HG03439 (cell line): ENCODE results near the gene FAM180A.
"Not testable (repeated sequence)": the region's sequence is repeated elsewhere in the genome, so short reads cannot be mapped to it uniquely, and the experiment has no call there.

Experiments used
- ATAC-seq: cut with Tn5 transposase; IDR thresholded peaks from one replicate; pipeline ENCODE4 v1.9.1; 2021; ENCODE audit warnings: mild to moderate bottlenecking, moderate library complexity; ENCODE audit not compliant: unreplicated experiment

The FAM180A gene

DNA sequence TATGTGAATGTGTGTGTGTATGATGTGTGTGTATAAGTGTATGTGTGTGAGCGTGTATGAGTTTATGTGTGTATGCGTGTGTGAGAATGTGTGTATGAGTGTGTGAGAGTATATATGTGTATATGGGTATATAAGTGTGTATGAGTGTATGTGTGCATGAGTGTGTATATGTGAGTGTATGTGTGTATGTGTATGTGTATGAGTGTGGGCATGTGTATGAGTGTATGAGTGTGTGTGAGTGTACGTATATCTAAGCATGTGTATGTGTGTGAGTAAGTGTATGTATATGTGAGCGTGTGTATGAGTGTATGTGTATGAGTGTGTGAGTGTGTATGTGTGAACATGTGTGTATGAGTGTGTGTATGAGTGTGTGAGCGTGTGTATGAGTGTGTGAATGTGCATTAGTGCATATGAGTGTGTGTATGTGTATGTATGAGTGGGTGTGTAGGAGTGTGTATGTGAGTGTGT is 33.5 kb downstream of the FAM180A start:
- no peak for ATAC-seq

DNA sequence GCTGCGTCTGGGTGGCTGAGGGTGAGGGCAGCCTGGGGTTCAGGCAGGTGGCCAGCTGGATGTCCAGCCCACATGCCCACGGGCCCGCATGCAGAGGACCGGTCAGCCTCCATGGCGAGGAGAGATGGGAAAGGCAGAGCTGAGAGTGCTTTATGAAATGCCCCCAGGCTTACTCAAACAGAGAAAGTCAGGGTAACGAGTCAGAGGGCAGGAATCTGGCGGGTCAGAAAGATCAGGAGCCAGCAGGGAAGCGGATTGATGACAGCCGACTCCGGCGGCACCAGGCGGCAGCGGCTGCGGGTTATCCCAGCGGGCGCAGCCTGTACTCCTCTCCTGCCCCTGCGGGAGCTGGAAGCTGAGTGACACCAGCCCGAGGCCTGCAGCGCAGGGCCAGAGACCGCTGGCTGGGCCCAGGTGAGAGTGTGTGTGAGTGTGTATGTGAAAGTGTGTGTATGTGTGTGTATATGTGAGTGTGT is 34.0 kb downstream of the FAM180A start:
- ATAC-seq: no peak

DNA sequence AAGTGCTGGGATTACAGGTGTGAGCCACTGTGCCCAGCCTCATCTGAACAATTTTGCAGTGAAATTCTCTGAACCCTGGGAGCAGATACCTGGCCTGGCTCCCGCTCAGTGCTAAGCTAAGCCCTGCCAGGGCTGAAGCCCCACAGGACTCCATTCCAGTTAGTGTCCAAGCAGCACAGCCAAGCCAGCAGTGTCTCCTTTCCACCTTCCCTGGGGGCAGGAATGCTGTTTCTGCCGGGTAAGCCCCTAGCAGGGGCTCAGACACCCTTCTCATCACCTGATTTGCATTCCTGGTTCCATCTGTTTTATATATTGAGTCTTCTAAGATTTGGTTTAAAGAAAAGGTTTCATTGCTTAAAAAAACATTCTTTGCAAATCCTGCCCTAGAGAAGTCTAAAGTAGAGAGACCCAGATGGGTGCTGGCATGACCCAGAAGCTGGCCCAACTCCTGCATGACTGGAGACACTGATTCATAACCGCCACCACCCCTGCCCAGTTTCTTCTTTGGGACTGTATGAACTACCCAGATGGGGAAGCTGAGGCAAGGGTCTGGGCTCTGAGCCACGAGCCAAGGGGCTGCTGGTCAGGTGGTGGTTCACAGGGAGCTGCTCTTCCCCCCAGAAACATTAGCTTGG is 34.7 kb downstream of the FAM180A start:
- ATAC-seq: no peak

DNA sequence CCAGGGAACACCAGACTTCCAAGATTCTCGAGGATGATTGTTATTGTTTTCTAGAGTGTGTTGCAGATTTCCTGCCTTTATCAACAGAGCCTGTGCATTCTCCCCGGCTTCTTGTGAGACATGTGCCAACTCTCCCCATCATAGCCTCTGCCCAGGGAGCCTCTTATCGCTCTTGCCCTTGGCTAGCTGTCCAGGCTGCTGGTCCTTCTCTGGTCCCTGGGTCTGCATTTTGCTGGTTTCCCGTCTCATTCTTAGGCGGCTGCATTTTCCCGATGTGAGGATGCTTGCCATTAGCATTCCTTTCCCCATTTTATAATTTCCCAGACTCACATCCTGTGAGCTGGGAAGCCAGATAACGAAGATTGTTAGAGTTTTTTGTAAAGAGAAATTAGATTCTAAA is 35.8 kb downstream of the FAM180A start:
- no peak for ATAC-seq

DNA sequence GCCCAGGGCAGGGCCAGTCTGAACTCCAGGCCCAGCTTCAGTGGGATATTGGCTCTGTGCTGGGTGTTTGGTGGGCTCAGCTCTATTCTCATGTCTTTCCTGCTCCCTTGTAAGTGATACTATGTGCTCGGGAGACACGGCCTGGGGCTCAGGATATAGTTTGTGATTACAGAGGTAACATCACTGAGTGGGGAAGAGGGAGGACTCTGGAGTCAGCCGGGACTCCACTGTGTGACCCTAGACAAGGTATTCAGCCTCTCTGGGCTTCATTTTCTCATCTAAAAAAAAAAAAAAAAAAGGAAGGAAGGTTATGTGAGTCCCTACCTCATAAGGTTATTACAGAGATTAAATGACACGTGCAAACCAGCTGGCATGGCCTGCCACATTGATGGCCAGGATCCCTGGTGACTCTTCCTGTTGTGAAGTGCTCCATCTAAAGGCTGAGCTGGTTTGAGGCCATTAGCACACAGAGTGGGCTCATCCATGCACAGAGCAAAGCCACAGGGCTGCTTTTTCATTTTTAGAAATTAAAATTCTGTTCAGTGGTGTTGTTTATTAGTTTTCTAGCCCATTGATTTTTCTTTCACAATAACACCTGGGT is 36.3 kb downstream of the FAM180A start:
- ATAC-seq: no peak

DNA sequence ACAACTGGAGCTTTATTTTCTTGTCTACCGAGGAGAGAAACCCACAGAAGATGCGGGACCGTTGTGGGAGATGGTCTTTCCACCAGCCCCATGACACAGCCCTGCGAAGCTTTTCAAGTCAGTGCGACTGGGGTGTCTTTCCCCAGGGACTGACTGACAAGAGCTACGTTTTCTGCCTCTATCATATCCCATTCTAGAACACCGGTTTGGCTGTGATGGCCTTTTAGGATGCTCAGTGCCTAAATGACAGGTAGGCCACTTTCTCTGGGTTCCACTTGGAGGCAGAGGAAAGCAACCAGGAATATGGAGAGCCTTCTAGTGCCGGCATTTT is 37.5 kb downstream of the FAM180A start:
- ATAC-seq: no peak

DNA sequence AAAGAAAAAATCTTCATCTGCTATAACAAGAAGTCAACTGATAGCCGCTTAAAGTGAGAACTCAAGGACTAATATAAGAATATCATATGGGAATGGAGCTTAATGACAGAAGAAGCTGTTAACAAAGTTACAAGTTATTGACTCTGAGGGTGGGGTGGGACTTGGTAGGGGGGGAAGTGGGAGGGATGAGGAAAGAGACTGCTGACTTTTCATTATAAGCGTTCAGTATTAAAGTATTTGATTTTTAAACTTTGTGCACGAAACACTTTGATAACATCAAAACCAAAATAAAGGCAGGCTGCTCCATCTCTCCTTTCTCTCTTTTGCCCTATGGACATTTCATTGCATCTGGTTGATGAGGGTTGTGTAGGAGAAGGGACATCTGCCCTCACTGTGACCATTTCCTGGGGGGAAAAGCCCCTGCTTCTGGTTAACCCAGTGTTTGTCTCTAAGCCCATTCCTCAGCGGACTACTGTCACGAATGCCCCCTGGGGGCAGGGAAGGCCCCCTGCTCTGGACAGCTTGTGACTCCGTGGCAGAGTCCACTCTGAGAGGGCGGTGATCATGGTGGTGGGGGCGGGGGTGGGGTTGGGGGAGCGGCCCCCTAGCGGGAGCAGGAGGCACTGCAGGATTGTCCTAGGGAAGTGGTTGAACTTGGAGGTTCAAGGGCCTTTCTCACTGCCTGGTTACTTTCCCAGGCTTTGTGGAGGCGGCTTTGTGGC is 38.0 kb downstream of the FAM180A start:
- ATAC-seq: no peak

DNA sequence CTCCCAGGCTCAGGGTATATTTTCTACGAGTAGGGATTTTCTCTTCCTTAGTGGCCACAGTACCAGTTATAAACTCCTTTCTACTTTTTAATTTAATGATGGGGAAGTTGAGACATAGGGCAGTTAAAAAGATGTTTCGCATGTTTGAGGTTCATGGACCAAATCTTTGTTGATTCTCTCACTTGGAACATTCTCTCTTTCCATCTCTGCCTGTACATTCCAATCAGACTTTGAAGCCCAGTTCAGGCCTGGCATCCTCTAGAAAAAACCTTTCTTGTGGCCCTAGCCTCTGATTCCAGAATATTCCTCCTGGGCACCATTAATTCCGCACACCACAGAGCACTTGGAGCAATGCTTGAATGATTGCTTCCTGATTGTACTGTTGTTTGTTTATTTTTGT is 39.1 kb downstream of the FAM180A start:
- no peak for ATAC-seq

DNA sequence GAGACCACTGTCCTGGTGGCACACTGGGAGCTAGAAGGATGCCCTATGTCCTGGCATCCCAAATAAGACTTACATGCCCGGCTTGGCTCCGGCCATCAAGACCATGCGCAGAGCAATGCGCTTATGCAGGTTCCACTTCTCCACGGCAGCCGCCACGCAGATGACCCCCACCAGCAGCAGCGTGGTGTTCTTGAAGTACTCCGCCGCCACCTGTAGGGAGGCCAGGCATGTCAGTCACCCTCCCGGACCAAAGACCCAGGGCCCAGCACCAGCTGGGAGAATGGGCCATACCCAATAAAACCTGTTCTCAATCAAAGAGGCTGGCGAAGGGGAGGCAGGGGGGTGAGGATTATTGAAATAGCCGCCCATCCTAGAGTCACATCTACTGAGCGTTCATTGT is 40.6 kb downstream of the FAM180A start:
- no peak for ATAC-seq

DNA sequence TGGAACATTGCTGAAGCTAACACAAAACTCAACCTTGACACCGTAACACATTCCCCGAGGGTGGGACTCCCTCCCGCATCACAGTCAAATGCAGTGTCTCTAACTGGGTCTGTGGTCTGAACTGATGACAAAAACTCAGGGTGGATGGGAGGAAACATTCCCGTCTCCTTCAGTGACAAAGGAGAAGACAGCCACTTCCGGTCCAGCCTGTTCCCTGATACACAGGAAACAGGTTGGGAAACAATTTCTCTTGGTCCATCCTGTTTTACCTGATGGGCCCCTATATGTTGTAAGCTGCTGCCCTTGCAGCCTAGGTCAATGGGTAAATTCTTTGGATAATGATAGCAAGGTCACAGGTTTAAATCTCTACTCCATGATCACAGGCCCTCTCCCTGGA is 41.0 kb downstream of the FAM180A start:
- ATAC-seq: no peak

DNA sequence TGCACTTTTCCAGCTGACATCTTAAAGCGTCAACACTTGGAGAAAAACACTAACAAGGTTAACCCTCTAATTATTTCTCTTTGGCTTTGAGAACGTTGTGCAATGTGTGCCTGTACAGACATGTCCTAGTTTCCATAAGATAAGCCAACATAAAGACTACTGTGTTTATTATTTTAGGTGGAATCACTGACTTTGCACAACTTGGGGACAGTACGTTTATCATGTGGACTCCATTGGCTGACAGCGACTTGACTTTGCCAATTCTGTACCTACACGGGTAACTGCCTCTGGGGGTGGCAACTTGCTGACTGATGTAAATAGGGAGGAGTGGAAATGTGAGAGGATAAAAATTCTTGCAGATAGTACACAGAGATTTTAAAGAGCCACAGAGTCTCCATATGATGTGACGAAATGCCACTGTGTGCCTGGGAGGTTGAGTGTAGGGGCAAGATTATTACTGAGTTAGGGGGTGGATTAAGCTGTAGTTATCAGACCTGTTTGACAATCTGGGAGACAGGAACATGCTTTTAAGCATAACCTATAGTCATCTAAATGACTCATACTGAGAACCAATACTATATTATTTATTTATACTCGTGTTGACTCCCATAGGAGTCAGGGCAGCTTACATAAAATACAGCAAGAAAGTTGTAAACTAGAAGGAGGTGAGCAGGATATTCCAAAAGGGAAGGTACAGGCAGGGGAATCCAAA is 41.6 kb downstream of the FAM180A start:
- ATAC-seq: no peak

DNA sequence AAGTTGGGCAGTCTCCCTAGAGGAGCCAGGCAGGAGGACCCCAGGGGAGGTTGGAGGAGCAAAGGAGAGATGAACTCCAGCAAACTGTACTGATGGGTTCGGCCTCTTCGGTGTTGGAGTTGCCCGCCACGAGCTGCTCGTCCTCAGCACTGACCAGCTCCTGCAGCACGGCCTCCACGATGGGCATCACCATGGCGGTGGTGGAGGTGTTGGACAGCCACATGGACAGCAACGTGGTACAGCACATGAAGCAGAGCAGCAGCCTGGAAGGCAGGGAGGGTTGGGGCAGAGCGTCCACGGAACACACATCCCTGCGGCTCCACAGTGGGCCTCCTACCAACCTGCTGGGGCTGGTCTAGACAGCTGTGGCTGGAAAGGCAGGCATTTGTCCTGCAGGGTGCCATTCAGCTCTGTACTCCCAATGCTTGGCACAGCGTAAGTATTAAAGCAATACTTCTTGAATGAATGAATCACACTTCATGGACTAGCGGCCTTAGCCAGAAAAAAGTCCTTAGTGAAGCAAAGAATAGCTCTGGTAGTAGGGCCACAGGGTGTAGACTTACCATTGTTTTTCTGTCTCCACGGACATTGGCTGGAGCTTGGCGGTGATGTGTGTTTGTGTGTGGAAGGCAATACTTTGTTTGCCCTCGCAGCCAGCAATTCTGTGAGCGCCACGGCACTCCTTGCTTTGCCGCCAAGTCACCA is 42.4 kb downstream of the FAM180A start:
- ATAC-seq: no peak

DNA sequence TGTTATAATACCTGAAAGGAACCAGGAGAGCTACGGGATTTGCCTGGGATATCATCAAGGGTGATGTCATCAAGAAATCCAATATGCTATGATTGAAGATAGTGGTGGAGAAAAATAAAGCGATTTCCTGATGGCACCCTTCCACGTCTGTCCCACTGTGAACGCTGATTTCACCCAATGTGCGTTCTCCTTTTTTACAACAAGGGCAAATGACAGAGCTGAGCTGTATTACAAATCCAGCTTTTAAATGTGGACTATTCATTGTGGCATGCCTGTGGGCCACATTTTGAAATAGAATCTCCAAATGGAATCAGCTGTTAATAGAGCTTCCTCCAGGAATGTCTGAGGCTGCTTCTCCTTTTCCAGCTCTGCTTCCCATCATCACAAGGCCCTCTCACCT is 43.9 kb downstream of the FAM180A start:
- no peak for ATAC-seq

DNA sequence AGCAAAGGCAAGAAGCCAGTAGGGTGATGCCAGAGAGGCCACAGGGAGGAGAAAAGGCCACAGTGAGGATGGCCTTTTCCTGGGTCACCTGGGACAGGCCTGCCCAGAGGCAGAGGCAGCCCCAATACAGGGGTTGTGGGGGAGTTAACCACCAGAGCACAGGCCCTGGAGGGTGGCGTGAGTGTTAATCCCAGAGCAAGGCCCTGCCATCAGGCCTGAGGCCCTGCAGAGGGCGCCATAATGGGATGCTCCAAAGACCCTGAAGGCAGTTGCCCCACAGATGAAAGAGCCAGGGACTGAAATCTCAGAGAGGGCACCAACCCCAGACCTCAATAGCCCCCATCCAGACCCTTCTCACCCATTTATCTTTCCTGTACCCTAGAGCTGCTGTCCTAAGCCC is 44.5 kb downstream of the FAM180A start:
- ATAC-seq: no peak

DNA sequence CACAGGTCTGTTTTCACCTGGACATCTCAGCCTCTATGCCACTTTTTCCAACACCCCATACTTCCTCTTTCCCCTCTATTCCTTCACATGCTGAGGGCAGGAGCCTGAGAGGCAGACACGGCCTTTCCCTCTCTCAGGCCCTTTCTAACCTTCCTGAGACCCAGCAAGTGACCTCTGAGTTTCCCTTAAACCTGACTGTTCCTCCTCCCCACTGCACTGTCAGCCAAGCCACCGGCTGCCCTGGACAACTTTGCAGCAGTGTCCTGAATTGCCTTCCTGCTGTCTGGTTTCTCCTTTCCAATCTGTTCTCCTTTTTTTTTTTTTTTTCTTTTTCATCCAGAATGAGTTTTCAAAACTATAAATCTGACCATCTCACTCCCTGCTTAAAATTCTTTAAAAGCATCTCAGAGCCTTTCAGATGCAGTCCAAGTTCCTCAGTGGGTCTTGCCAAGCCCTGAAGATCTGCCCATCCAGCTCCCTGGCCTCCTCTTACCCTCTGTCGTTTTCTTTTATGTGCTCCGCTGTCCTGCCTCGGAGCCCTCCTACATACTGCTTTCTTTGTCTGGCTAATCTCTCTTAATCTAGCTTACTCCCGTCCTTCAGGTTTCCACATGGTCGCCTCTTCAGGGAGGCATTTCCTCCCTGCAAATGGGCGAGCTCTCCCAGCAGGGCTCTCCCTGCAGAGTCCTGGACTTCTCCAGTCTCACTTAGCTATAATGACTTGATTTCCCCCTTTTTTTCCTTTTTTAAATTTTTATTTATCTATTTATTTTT is 51.1 kb downstream of the FAM180A start:
- ATAC-seq: no peak

DNA sequence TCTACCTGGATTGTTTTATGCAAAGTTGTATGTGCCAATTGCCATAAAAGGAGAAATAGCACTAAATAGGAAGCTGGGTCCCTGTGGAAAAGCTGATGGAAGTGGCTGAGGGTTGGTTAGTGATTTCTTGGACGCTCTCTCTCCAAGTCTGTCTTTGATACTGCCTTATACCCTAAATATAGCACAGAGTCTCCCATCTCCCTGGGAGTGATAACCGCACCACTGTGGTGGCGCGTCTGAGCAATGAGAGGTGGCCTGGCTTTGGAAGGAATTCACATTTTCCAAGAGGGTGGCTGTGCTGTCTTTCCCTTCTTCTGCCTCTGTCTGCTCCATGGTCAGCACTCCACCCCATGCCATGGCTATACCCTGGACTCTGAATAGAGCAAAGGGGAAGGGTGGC is 55.1 kb downstream of the FAM180A start:
- no peak for ATAC-seq

DNA sequence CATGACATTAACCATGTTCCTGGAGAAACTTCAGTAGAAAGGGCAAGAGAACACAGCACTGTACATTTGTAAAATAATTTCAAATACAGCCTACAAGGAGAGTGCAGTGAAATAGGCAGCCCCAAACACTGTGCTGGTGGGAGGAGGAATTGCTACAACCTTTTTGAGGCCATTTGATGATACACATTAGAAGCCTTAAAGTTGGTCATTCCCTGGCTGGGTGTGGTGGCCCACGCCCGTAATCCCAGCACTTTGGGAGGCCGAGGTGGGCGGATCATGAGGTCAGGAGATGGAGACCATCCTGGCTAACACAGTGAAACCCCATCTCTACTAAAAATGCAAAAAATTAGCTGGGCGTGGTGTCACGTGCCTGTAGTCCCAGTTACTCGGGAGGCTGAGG is 56.0 kb downstream of the FAM180A start:
- not testable (repeated sequence) for ATAC-seq

DNA sequence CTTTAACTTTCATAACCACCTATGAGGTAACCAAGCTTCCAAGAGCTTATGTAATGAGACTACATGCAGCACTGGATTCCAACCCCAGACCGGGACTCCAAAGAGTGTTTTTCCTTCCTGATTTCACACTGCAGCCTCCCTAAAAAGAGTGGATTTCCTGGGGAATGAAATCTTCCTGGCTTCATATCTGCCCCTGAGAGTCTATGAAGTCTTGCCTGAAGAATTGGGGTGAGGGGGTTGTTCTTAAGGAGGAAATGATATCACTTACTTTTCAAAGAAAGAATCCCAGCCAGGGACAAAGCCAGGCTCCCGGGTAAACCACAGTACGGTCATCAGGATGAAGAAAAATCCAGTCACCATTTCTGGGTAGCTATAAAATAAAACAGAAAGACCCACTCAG is 56.6 kb downstream of the FAM180A start:
- ATAC-seq: no peak

DNA sequence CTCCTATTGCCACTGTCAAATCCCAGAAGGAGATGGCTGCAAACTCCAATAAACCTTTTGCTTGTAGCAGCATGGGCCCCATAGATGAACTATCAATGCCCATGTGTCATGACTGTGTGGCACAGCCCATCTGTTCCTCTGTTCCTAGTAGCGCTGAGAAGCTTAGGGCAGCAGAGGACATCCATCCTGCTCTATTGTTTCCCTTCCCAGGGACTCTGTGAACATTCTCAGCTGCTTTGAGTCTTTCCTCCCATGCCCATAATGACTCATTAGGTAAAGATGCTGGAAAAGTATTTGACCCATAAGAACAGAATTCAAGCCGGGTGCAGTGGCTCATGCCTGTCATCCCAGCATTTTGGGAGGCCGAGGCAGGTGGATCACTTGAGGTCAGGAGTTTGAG is 58.0 kb downstream of the FAM180A start:
- ATAC-seq: no peak

DNA sequence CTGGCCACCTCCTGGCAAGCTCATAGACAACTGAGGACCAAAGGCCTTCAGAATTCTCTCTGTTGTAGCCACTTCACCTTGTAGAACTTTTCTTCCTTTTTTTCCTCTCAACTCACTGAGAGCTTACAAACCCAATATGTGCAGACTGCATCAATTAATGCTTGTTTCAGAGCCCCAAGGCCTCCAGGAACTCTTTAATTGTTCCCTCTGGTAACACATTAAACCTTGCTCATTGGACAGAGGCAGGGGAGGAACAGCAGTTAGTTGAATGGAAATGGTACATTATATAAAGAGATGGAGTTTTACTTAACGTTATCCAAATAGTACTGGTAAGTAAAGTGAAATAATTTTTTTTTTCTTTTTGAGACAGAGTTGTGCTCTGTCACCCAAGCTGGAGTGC is 61.1 kb downstream of the FAM180A start:
- no peak for ATAC-seq
